Measurements from ENCODE around the gene SYPL1.

- TF ChIP-seq, protein P1, sequence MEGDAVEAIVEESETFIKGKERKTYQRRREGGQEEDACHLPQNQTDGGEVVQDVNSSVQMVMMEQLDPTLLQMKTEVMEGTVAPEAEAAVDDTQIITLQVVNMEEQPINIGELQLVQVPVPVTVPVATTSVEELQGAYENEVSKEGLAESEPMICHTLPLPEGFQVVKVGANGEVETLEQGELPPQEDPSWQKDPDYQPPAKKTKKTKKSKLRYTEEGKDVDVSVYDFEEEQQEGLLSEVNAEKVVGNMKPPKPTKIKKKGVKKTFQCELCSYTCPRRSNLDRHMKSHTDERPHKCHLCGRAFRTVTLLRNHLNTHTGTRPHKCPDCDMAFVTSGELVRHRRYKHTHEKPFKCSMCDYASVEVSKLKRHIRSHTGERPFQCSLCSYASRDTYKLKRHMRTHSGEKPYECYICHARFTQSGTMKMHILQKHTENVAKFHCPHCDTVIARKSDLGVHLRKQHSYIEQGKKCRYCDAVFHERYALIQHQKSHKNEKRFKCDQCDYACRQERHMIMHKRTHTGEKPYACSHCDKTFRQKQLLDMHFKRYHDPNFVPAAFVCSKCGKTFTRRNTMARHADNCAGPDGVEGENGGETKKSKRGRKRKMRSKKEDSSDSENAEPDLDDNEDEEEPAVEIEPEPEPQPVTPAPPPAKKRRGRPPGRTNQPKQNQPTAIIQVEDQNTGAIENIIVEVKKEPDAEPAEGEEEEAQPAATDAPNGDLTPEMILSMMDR (IDR thresholded peaks at IDR 0.05; ENCODE audit: insufficient read depth, low read length), result no peak
- TF ChIP-seq REST (IDR thresholded peaks at IDR 0.05; ENCODE audit: insufficient replicate concordance, low read depth) (no peak), POLR2AphosphoS5 (IDR thresholded peaks at IDR 0.05; ENCODE audit: low read depth) (no peak), SPI1 (IDR thresholded peaks at IDR 0.05; ENCODE audit: borderline replicate concordance, low read depth) (no peak)
Measured at GRCh38 chr7:106063692-106064091, 48.4 kb downstream of the SYPL1 start.

Measured in HL-60 (cell line).